BJ (cell line): ENCODE measurements around the gene ZNF683. TPM values are rescaled to one million over a fixed set of nuclear protein-coding genes. Genes with fewer than 3 reads are reported as not detected.
"Not testable (repeated sequence)": the region's sequence is repeated elsewhere in the genome, so short reads cannot be mapped to it uniquely, and the experiment has no call there.

Experiments
- CTCF ChIA-PET: fragments of 350-600 bp; formaldehyde crosslinking; extraction: SDS; loops from one replicate; lab custom pipeline; 2021; ENCODE audit warnings: antibody characterized with exemption, inconsistent platforms; lab: Yijun Ruan, JAX
- POLR2A ChIA-PET: fragments of 300-600 bp; sonication (Branson Sonifier 250); formaldehyde crosslinking; extraction: SDS; loops from one replicate; lab custom pipeline; 2021; ENCODE audit warnings: antibody characterized with exemption; lab: Charles Lee
- DNase-seq: peaks from one replicate; pipeline ENCODE4 v3.0.0-alpha.2; 2011; ENCODE audit warnings: low read depth
- H3K27me3 ChIP-seq: 2 replicates; pipeline ENCODE4 v1.6.0; 2011; ENCODE audit warnings: low read length; ENCODE audit not compliant: control insufficient read depth, insufficient read depth
- H3K36me3 ChIP-seq: 2 replicates; pipeline ENCODE4 v1.5.1; 2011; ENCODE audit warnings: low read length; ENCODE audit not compliant: control insufficient read depth, insufficient read depth
- H3K4me3 ChIP-seq: 2 replicates; pipeline ENCODE4 v1.5.1; 2011; ENCODE audit warnings: low read depth, mild to moderate bottlenecking, control low read depth, low read length
- polyA plus RNA-seq: library from polyadenylated mRNA; depleted of rRNA; stranded (reverse); fragments of >200 nt; gene quantifications from 2 replicates; pipeline ENCODE4 v1.2.3, GENCODE V29; 2011
- TF ChIP-seq, protein P1 (sequence below): IDR thresholded peaks from 2 replicates; pipeline ENCODE4 v1.5.1; 2011; ENCODE audit warnings: low read depth, mild to moderate bottlenecking, control low read depth, inconsistent platforms, low read length, moderate library complexity; ENCODE audit not compliant: insufficient read depth

The ZNF683 gene
- polyA plus RNA-seq, 1 experiment: not detected

GRCh38 chr1:26376050-26376449, 3.5 kb upstream of the ZNF683 start:
- CTCF ChIA-PET: interaction anchor here (1.3 to 8.5 kb wide), 3 partner anchors 13 to 41 kb away, joined by 6 to 78 read pairs (median 9); no protein-coding TSS in a partner anchor
- TF ChIP-seq, protein P1, sequence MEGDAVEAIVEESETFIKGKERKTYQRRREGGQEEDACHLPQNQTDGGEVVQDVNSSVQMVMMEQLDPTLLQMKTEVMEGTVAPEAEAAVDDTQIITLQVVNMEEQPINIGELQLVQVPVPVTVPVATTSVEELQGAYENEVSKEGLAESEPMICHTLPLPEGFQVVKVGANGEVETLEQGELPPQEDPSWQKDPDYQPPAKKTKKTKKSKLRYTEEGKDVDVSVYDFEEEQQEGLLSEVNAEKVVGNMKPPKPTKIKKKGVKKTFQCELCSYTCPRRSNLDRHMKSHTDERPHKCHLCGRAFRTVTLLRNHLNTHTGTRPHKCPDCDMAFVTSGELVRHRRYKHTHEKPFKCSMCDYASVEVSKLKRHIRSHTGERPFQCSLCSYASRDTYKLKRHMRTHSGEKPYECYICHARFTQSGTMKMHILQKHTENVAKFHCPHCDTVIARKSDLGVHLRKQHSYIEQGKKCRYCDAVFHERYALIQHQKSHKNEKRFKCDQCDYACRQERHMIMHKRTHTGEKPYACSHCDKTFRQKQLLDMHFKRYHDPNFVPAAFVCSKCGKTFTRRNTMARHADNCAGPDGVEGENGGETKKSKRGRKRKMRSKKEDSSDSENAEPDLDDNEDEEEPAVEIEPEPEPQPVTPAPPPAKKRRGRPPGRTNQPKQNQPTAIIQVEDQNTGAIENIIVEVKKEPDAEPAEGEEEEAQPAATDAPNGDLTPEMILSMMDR: no peak
- POLR2A ChIA-PET: no interaction called here
- DNase-seq: no peak
- H3K27me3 ChIP-seq: no peaks in the 10 kb centered on the region; the same call in 1 of the 2 replicates
- H3K4me3 ChIP-seq: no peak overlapping the region
- H3K36me3 ChIP-seq: no peaks in the 10 kb centered on the region

GRCh38 chr1:26375081-26375480, 2.5 kb upstream of the ZNF683 start:
- DNase-seq: no peak
- no peak overlapping the region for H3K4me3 ChIP-seq
- ChIA-PET CTCF (interaction anchor here (0.6 to 8.5 kb wide), 8 partner anchors 12 to 313 kb away, joined by 3 to 78 read pairs (median 6); no protein-coding TSS in a partner anchor), POLR2A (no interaction called here)
- no peaks in the 10 kb centered on the region for H3K36me3 ChIP-seq
- TF ChIP-seq, protein P1: no peak
- no peaks in the 10 kb centered on the region; the same call in 1 of the 2 replicates for H3K27me3 ChIP-seq

DNA sequence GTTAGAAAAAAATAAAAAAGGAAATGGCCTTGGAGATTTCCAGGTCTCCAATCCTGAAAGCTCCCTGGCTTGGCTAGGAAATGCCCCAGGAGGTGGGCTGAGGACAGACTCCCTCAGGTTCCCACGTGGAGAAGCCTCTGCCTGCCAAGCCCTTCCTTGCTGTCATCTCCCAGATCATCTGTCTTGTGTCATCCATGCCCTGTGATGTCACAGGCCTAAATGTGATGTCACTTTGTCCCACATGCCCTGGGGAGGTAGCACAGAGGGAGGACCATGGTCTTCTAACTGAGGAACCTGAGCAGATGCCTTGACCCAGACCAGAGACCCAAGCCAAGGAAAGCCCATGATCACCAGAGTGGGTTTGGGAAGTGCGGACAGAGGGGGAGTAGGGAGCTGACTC, 1.8 kb upstream of the ZNF683 start:
- H3K36me3 ChIP-seq, H3K27me3 ChIP-seq, DNase-seq, POLR2A ChIA-PET, H3K4me3 ChIP-seq: not testable (repeated sequence)
- CTCF ChIA-PET: interaction anchor here (0.6 to 8.5 kb wide), 8 partner anchors 11 to 313 kb away, joined by 3 to 78 read pairs (median 4); no protein-coding TSS in a partner anchor

DNA sequence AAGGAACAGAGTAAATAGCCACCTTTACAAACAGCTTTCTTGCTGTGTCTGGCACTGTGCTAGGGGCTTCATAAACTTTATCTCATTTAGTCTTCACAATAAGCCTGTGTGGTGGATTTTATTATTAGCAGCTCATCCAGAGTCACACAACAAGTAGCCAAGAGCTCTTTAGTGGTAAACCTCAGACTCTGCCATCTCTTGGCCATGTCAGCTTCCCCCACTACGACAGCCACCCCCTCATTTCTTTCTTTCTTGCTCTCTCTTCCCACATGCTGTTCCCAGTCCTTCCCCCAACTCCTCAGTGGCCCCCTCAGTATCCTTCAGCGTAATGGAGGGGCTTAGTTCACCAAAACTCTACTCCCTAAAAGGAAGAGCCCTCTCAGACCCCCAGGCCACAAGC, 1.2 kb upstream of the ZNF683 start:
- H3K4me3 ChIP-seq: no peak overlapping the region
- no peaks in the 10 kb centered on the region for H3K36me3 ChIP-seq
- TF ChIP-seq, protein P1: no peak
- ChIA-PET CTCF (interaction anchor here (0.8 to 8.5 kb wide), 5 partner anchors 10 to 98 kb away, joined by 3 to 78 read pairs (median 6); no protein-coding TSS in a partner anchor), POLR2A (no interaction called here)
- peaks cover 2% of the 10 kb centered on the region; the same call in 1 of the 2 replicates for H3K27me3 ChIP-seq
- DNase-seq: no peak

GRCh38 chr1:26373281-26373680, 731 bp upstream of the ZNF683 start:
- ChIA-PET POLR2A (no interaction called here), CTCF (interaction anchor here (1.2 to 8.5 kb wide), 3 partner anchors 10 to 98 kb away, joined by 4 to 78 read pairs (median 9); no protein-coding TSS in a partner anchor)
- Histone ChIP-seq H3K4me3 (no peak overlapping the region), H3K27me3 (peaks cover 2% of the 10 kb centered on the region; the same call in 1 of the 2 replicates), H3K36me3 (no peaks in the 10 kb centered on the region)
- TF ChIP-seq, protein P1: no peak
- DNase-seq: no peak
